HCT116 (cell line): ENCODE measurements around the gene AOPEP.

ENCODE experiments used
- CEBPB ChIP-seq: IDR thresholded peaks from 2 replicates; pipeline ENCODE4 v1.6.1; 2012; ENCODE audit warnings: low read depth
- EGR1 ChIP-seq: IDR thresholded peaks from 2 replicates; pipeline ENCODE4 v1.6.1; 2012; ENCODE audit warnings: low read depth
- EZH2phosphoT487 ChIP-seq: fragments of 200-600 bp; IDR thresholded peaks from 2 replicates; pipeline ENCODE4 v1.6.1; 2018; ENCODE audit warnings: antibody characterized with exemption, borderline replicate concordance
- JUND ChIP-seq: IDR thresholded peaks from 2 replicates; pipeline ENCODE4 v1.6.1; 2012
- POLR2A ChIP-seq: IDR thresholded peaks from 2 replicates; pipeline ENCODE4 v1.7.0; 2011; ENCODE audit warnings: borderline replicate concordance; ENCODE audit not compliant: insufficient read depth, insufficient read length; ENCODE audit errors: extremely low read depth
- POLR2AphosphoS5 ChIP-seq: IDR thresholded peaks from 2 replicates; pipeline ENCODE4 v1.6.1; 2011; ENCODE audit warnings: mild to moderate bottlenecking, low read depth, low read length, moderate library complexity
- SIN3A ChIP-seq: IDR thresholded peaks from 2 replicates; pipeline ENCODE4 v1.6.1; 2012; ENCODE audit warnings: low read depth
- SRF ChIP-seq: IDR thresholded peaks from 2 replicates; pipeline ENCODE4 v1.6.1; 2012; ENCODE audit warnings: low read depth
- YY1 ChIP-seq: IDR thresholded peaks from 2 replicates; pipeline ENCODE4 v1.6.1; 2011; ENCODE audit warnings: low read length, low read depth, moderate library complexity, mild to moderate bottlenecking; ENCODE audit not compliant: insufficient replicate concordance; ENCODE audit errors: extremely low read depth
- TF ChIP-seq, protein P1 (sequence below), 3 experiments: fragments of 200-600 bp in 1 of 3; sonication (generic) in 1 of 3; IDR thresholded peaks in 2 of 3; conservative IDR thresholded peaks in 1 of 3; 2 replicates each; pipeline ENCODE4 v1.5.1; 2012 to 2017; ENCODE audit warnings: low read depth in 2 of 3, low read length in 2 of 3, antibody characterized with exemption in 1 of 3, borderline replicate concordance in 1 of 3, control low read depth in 1 of 3, mild to moderate bottlenecking in 1 of 3, mixed read lengths in 1 of 3, mixed run types in 1 of 3, moderate library complexity in 1 of 3; ENCODE audit not compliant: insufficient read depth in 1 of 3
- TF ChIP-seq, protein P2 (sequence below): IDR thresholded peaks from 2 replicates; pipeline ENCODE4 v1.6.1; 2012; ENCODE audit warnings: low read depth
- TF ChIP-seq, protein P3 (sequence below): IDR thresholded peaks from 2 replicates; pipeline ENCODE4 v1.6.1; 2012
- TF ChIP-seq, protein P4 (sequence below): IDR thresholded peaks from 2 replicates; pipeline ENCODE4 v1.6.1; 2011; ENCODE audit warnings: mild to moderate bottlenecking, low read length, moderate library complexity; ENCODE audit not compliant: insufficient replicate concordance; ENCODE audit errors: extremely low read depth

DNA sequence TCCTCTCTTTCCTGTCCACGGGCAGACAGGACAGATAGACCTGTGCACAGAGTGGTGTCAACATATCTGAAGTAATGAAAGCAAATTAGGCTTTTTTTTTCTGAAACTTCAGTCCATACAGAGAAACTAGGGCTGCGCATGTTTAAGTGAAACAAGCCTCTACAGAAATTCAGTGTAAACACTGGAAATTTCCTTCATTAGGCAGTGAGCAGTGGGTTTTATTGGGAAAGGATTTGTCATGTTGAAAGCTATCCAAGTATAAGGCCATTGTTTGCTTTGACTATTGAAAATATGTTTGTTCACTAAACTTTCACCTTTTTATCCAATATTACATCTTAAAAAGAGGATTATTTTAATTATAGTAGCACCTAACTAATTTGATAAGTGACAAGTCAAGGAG, 161.2 kb downstream of the AOPEP start:
- TF ChIP-seq, protein P1, sequence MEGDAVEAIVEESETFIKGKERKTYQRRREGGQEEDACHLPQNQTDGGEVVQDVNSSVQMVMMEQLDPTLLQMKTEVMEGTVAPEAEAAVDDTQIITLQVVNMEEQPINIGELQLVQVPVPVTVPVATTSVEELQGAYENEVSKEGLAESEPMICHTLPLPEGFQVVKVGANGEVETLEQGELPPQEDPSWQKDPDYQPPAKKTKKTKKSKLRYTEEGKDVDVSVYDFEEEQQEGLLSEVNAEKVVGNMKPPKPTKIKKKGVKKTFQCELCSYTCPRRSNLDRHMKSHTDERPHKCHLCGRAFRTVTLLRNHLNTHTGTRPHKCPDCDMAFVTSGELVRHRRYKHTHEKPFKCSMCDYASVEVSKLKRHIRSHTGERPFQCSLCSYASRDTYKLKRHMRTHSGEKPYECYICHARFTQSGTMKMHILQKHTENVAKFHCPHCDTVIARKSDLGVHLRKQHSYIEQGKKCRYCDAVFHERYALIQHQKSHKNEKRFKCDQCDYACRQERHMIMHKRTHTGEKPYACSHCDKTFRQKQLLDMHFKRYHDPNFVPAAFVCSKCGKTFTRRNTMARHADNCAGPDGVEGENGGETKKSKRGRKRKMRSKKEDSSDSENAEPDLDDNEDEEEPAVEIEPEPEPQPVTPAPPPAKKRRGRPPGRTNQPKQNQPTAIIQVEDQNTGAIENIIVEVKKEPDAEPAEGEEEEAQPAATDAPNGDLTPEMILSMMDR (IDR thresholded peaks at IDR 0.05 in 2 of 3, conservative IDR thresholded peaks at IDR 0.05 in 1 of 3; ENCODE audit: borderline replicate concordance in 1 of 3, insufficient read depth in 1 of 3, low read depth in 2 of 3, low read length in 2 of 3), result no peak
- TF ChIP-seq EZH2phosphoT487, result no peak
- no peak for TF ChIP-seq JUND
- TF ChIP-seq, protein P2, sequence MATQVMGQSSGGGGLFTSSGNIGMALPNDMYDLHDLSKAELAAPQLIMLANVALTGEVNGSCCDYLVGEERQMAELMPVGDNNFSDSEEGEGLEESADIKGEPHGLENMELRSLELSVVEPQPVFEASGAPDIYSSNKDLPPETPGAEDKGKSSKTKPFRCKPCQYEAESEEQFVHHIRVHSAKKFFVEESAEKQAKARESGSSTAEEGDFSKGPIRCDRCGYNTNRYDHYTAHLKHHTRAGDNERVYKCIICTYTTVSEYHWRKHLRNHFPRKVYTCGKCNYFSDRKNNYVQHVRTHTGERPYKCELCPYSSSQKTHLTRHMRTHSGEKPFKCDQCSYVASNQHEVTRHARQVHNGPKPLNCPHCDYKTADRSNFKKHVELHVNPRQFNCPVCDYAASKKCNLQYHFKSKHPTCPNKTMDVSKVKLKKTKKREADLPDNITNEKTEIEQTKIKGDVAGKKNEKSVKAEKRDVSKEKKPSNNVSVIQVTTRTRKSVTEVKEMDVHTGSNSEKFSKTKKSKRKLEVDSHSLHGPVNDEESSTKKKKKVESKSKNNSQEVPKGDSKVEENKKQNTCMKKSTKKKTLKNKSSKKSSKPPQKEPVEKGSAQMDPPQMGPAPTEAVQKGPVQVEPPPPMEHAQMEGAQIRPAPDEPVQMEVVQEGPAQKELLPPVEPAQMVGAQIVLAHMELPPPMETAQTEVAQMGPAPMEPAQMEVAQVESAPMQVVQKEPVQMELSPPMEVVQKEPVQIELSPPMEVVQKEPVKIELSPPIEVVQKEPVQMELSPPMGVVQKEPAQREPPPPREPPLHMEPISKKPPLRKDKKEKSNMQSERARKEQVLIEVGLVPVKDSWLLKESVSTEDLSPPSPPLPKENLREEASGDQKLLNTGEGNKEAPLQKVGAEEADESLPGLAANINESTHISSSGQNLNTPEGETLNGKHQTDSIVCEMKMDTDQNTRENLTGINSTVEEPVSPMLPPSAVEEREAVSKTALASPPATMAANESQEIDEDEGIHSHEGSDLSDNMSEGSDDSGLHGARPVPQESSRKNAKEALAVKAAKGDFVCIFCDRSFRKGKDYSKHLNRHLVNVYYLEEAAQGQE, result no peak
- no peak for TF ChIP-seq POLR2A
- no peak for TF ChIP-seq YY1
- no peak for TF ChIP-seq EGR1
- TF ChIP-seq CEBPB, result no peak
- TF ChIP-seq SRF, result no peak
- no peak for TF ChIP-seq POLR2AphosphoS5
- TF ChIP-seq, protein P3, sequence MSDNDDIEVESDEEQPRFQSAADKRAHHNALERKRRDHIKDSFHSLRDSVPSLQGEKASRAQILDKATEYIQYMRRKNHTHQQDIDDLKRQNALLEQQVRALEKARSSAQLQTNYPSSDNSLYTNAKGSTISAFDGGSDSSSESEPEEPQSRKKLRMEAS, result no peak
- TF ChIP-seq, protein P4, sequence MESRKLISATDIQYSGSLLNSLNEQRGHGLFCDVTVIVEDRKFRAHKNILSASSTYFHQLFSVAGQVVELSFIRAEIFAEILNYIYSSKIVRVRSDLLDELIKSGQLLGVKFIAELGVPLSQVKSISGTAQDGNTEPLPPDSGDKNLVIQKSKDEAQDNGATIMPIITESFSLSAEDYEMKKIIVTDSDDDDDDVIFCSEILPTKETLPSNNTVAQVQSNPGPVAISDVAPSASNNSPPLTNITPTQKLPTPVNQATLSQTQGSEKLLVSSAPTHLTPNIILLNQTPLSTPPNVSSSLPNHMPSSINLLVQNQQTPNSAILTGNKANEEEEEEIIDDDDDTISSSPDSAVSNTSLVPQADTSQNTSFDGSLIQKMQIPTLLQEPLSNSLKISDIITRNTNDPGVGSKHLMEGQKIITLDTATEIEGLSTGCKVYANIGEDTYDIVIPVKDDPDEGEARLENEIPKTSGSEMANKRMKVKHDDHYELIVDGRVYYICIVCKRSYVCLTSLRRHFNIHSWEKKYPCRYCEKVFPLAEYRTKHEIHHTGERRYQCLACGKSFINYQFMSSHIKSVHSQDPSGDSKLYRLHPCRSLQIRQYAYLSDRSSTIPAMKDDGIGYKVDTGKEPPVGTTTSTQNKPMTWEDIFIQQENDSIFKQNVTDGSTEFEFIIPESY, result no peak
- TF ChIP-seq SIN3A, result no peak
